COLO668 (cell line): ENCODE results near the gene EXTL1.

ENCODE experiments used
- DNase-seq: peaks from one replicate; lab custom pipeline; 2025; ENCODE audit not compliant: unreplicated experiment; lab: John Stamatoyannopoulos, UW

EXTL1 gene

DNA sequence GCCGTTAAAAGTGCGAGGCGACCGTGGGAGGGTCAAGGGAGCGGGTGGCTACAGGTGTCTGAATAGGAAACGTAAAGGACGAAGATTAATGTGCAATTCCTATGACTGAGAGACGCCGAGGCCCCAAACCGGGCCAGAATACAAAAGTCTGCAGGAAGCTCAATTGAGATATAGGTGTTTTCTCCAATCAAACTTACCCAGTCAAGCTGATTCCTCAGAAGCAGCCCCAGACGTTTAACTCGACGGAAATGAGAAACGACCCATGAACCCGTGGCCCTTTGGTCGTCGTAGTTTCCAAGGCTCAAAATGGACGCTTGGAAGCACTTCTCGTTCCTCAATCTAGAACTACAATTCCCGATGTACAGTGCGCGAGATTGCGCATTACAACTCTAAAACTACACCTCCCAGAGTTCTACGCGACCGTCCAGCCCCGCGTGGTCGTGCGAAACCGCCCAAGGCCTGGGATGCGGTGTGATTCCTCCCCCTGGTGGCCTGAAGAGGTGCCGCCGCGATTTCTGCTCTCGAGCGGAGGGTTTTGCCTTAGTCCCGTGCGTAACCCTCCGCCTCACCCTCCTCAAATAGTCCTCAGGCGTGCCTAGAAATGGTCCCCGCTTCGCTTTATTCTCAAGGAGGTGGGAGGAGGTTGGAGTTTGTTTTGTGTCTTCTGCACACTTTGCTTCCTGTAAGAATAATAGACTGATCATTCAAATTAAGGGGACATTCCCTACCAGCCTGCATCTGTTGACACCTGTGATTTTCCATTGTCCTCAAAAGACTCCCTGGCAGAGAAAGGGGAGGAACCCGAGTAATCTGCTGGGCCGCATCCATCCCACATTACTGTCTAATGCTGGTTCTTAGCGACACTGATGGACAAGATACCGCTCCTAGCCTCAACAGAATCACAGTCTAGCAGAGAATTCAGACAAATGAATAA is 23.5 kb upstream of the EXTL1 start, which contains the start of gene PAFAH2:
Gene PAFAH2 (minus strand): TSS at position 236 of the 934 bp plus-strand sequence. CDS start 7,247 bp downstream, outside the sequence.
- peak; percentile 100 for DNase-seq

DNA sequence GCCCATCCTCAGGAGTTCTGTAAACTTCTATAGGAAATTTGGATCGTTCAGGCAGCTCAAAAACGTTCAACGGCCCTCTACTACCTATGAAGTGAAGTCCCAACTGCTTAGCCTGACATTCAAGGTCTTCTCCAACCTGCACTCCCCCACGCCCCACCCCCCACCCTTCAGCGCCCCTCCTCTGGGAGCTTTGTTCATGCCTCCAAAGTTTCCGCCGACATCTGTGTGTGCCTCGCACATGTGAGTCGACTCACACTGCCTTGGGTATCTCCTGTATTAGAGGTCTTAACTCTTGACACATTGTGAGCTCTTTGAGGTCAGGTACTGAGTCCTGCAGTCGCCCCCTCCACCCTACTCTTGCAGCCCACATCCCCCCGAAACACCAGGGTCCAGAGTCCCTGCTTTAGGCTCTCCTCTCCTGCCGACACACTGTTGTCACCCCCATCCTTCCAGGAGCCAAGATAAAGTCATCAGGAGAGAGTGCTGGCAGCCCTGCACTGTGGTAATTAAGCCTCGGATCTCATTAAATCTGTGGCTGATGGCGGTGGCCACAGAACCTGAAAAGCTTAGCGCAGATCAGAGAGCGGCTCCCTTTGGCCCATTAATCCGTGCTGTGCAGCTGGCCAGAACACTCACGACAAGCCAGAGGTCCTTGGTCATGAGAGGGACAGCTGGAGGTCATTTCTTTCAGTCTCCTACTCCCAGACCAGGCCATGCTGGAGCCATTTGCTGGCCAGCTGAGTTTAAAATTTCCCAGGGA is 22.4 kb upstream of the EXTL1 start:
- no peak for DNase-seq

DNA sequence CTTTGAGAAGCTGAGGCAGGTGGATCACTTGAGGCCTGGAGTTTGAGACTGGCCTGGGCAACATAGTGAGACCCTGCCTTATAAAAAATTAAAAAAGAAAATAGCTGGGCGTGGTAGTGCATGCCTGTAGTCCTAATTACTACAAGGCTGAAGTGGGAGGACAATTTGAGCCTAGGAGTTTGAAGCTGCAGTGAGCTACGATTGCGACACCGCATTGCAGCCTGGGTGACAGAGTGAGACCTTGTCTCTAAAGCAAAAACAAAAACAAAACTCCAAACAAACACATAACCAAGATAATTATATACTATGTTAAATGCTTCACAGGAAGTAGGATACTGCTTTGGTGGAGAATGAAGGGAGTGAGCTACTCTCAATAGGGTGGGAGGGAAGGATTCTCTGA is 18.3 kb upstream of the EXTL1 start:
- DNase-seq: no peak

GRCh38 chr1:26003756-26004155 is 17.8 kb upstream of the EXTL1 start:
- no peak for DNase-seq

DNA sequence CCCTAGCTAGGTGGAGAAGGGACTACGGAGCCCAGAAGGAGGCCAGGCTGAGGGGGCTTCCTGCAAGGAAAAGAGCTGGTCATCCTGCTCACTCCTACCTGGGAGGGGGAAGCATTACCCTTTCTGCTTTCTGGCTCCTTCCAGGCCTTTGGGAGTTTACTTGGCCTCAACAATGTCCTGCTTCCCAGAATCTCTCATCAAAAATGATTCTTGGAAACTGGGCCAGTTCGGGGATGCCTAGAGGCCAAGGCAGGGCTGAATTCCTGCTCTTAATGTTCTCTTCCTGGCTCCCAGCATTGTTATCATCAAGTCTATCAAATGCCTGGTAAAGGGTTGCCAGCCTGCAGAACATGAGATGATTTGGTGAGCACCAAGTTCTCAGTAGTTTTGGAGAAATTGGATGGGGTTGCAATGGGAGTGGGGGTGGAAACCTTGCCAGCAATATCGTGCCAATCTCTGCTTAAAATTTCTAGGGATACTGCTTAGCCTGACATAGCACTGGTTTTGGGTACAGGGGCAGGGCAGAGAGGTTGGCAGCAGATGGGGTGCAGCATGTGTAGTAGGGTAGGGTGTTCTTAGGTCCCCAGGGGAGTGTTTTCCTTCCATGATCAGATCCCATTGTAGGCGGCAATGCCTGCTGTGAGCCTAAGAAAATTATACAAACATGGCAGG is 16.0 kb upstream of the EXTL1 start:
- no peak for DNase-seq

- no peak for DNase-seq
Measured at GRCh38 chr1:26006710-26007109, 14.9 kb upstream of the EXTL1 start.

GRCh38 chr1:26009796-26010447 is 11.7 kb upstream of the EXTL1 start:
- DNase-seq: peak; percentile 33

DNA sequence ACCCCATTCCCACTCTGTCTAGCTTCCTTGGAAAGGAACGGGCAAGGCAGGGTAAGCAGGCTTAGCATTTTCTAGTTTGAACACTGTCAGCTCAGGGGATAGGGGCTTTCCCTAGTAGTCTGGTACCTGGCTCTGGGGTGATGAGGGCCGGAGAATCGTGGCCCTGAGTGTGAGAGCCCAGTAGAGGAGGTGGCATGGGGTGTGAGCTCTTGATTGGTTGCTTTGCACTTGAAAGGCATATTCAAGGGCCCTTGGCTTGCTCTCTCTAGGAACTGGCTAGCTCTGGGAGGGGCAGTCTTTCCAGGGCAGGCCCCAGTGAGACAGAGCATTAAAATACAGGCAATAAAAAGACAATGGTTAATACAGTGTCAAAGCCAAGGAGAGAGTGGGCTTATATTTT is 10.8 kb upstream of the EXTL1 start:
- DNase-seq: no peak

DNA sequence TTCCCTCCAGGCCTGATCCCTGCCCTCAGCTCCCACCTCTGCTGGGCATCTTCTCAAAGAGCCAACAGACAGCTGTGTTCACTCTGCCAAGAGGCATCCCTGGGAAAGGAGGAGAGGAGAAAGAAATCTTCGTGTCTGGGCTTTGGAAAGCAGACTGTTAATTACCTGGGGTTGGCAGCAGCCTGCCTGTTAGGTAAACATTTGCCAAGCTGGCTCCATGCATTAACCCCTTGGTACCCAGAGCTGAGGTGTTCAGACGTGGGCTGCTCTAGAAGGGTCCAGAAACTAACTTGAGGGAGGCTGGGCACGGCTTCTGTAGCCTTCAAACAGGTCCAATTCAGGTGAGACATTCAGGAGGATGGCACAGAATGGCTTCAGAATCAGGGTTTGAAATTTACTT is 8.7 kb upstream of the EXTL1 start:
- DNase-seq: no peak

DNA sequence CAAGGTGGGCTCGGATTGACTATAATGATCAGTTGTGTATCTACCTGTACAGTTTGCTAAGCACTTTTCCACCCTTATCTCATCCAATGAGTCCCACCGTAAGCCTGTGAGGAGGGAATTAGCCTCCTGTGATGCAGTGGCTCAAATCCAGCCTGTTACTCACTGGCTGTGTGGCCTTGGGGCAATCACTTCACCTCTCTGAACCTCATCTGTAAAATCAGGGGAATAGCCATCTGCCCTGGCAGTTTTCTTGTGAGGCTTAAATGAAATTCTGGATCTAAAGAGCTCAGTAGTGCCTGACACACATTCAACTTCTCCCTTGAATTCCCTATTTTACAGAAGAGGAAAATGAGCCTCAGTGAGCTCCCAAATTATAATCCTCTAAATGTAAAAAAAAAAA is 7.4 kb upstream of the EXTL1 start:
- DNase-seq: no peak

DNA sequence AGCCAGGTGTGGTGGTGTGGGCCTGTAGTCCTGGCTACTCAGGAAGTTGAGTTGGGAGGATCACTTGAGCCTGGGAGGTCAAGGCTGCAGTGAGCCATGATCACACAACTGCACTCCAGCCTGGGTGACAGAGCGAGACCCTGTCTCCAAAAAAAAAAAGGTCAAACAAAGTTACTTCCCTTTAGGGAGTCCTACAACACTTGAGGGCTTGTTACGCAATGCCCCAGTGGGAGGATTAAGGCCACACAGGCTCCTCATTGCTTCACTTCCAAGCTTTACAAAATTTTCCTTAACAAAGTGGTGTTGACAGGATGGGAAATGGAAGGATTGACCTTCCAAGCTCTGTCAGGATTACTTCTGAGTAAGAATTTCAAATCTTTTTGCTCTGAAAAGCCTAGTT is 6.2 kb upstream of the EXTL1 start:
- no peak for DNase-seq

DNA sequence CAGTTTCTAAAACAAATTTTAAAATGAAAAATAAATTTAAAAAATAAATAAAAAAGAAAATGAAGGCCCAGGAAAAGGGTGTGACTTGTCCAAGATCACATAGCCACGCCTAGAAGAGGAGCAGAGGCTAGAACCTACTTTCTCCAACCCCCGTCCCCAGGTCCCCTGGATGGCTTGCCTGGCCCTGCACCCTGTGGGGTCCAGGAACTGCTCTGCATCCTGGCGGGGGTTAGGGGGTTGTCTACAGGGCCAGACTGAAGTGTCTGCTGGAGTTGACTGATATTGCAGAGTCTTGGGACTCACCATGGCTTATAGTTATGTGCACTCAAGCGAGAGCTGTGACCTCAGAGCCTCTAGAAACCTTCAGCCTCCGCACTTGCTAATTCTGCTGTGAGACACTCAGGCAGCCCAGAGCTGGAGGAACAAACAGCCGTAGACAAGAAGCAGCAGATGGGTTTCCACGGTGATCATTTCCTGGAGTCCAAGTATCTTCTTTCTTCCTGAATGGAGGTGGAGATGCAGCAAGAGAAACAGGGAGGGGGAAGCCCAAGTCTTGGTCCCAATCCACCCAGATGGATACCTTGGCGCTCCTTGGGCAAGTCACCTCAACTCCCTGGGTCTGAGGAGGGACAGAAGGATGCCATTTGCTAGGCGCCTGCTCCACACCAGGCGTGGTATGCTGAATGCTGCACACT is 5.2 kb upstream of the EXTL1 start:
- no peak for DNase-seq

DNA sequence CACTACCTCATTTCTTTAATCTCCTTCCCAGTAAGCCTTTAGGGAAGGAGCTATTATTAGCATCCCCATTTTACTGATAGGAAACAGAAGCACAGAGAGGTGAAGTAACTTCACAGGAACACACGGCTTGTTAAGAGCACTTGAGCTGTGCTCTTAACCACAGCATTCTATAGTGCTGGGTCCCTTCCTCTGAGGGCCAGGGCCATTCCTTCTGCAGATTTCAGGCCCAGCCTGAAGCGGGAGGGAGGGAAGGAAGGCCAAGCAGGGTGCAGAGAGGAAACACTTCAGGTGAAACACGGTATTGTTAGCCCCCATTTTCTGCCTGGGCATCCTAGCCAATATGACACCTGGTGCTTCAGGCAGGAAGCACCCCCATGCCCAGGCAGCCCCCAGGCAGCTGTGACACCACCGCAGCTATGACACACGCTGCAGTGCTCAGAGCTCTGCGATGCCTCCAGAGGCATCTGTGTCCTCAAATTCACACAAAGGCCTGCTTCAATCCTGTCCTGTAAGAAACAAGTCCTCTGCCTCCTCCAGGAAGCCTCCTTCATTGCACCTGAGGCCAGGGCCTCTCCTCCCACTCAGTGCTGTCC is 4.5 kb upstream of the EXTL1 start:
- DNase-seq: no peak

DNA sequence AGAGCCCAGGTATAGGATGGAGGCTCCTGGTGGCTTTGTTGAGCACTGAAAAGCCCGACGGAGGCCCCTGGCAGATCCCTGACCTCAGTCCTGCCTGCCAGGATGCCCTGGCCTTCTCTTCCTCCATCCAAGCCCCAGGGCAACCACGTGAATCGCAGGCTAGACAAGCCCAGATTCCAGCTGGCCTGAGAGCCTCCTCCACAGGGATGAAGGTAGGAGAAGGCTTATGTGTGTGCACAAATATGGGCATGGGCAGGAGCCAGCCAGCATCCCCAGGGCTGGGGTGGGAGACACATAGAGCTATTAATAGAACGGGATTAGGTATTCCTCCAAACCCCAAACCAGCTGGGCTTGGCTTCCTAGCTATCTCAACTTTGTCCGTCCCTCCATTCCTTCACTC is 4.0 kb upstream of the EXTL1 start:
- no peak for DNase-seq

- no peak for DNase-seq
Measured at GRCh38 chr1:26019641-26020315, 1.8 kb upstream of the EXTL1 start.

DNA sequence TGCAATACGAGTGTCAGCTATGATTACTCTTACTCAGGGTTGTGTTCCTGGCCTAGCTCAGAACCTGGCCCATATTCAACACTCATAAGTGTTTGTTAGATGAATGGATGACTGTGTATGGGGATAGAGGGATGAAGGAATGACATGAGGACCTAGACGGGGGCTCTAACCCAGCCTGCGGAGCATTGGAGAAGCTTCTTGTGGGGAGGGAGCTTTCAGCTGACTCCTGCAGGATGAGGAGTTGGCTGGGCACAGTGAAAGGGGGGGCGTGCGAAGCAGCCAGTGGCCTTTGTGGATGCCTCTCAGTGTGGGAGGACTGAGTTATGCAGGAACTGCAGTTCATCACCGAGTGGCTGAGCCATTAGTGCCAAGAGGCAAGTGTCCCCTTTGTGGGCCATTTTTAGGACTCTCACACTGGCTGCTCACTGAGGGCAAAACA is 1.2 kb upstream of the EXTL1 start:
- DNase-seq: no peak

GRCh38 chr1:26020941-26021646 is 481 bp upstream of the EXTL1 start:
- no peak for DNase-seq

GRCh38 chr1:26022404-26022779 is 817 bp downstream of the EXTL1 start:
- DNase-seq: no peak

DNA sequence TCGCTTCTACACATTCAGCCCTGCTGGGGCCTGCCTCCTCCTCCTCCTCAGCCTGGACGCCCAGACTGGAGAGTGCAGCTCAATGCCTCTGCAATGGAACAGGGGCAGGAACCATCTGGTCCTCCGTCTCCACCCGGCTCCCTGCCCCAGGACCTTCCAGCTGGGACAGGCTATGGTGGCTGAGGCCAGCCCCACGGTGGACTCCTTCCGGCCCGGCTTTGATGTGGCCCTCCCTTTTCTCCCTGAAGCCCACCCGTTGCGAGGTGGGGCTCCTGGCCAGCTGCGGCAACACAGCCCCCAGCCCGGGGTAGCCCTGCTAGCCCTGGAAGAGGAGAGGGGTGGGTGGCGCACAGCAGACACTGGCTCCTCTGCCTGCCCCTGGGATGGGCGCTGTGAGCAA is 1.4 kb downstream of the EXTL1 start:
- no peak for DNase-seq
